Measurements from ENCODE around the gene SOWAHB. TPM values are rescaled to one million over a fixed set of nuclear protein-coding genes. Genes with fewer than 3 reads are reported as not detected.
"Not testable (repeated sequence)": the region's sequence is repeated elsewhere in the genome, so short reads cannot be mapped to it uniquely, and the experiment has no call there.

The SOWAHB gene
- total and polyA plus RNA-seq, 11 donors: 0.07 to 0.21 TPM; not detected in 9

- Histone ChIP-seq H3K27ac (no peak overlapping the region), H3K36me3 (no peaks in the 10 kb centered on the region), H3K4me1 (no peaks in the 10 kb centered on the region), H3K27me3 (peaks cover 0 to 5% (median 0%) of the 10 kb centered on the region in 9 donors), H3K4me3 (no peak overlapping the region), H3K9me3 (no peaks in the 10 kb centered on the region)
- intact Hi-C loops (cut with DNase I): no loop called here
- DNase-seq: no peak
- no peak for TF ChIP-seq POLR2A (IDR thresholded peaks at IDR 0.05)
- TF ChIP-seq CTCF (IDR thresholded peaks at IDR 0.05): no peak
- WGBS, 4 donors: 90 to 95% (median 91%) methylated on average over 2 of the region's 2 CpGs
- no peak for ATAC-seq
These were observed 15.3 kb downstream of the SOWAHB start for GRCh38 chr4:76882630-76883029.

- 24 to 85% (median 65%) methylated on average over 1 of the region's 1 CpG for WGBS, 4 donors
- ATAC-seq (no peak), DNase-seq (no peak)
- H3K27ac ChIP-seq: no peak overlapping the region
- intact Hi-C loops (cut with DNase I): no loop called here
- H3K36me3 ChIP-seq: no peaks in the 10 kb centered on the region
- no peak overlapping the region for H3K4me3 ChIP-seq
- H3K4me1 ChIP-seq: no peaks in the 10 kb centered on the region
- TF ChIP-seq CTCF (IDR thresholded peaks at IDR 0.05): no peak
- TF ChIP-seq POLR2A (IDR thresholded peaks at IDR 0.05): no peak
- no peaks in the 10 kb centered on the region for H3K9me3 ChIP-seq
- H3K27me3 ChIP-seq: peaks cover 0 to 5% (median 0%) of the 10 kb centered on the region in 9 donors
These were observed 16.6 kb downstream of the SOWAHB start for GRCh38 chr4:76881375-76881774.

- Histone ChIP-seq H3K4me3 (no peak overlapping the region), H3K9me3 (no peaks in the 10 kb centered on the region), H3K36me3 (no peaks in the 10 kb centered on the region), H3K27me3 (peaks cover 0 to 5% (median 0%) of the 10 kb centered on the region in 9 donors), H3K27ac (no peak overlapping the region), H3K4me1 (no peaks in the 10 kb centered on the region)
- no peak for TF ChIP-seq CTCF (IDR thresholded peaks at IDR 0.05)
- no peak for TF ChIP-seq POLR2A (IDR thresholded peaks at IDR 0.05)
- WGBS, 4 donors: 79 to 96% (median 90%) methylated on average over 2 to 3 of the region's 3 CpGs
- ATAC-seq: no peak
- no peak for DNase-seq
- intact Hi-C loops (cut with DNase I): no loop called here
These were observed 18.1 kb downstream of the SOWAHB start for GRCh38 chr4:76879731-76880364.

GRCh38 chr4:76878641-76879165, 19.2 kb downstream of the SOWAHB start:
- H3K27ac ChIP-seq; ATAC-seq; H3K9me3 ChIP-seq; H3K4me3 ChIP-seq; H3K27me3 ChIP-seq; DNase-seq; intact Hi-C loops (cut with DNase I); H3K36me3 ChIP-seq; H3K4me1 ChIP-seq: not testable (repeated sequence)
- WGBS, 4 donors: 54 to 80% (median 68%) methylated on average over 3 of the region's 3 CpGs

- intact Hi-C loops (cut with DNase I): no loop called here
- TF ChIP-seq POLR2A (IDR thresholded peaks at IDR 0.05) (no peak), CTCF (IDR thresholded peaks at IDR 0.05) (no peak)
- ATAC-seq (no peak), DNase-seq (no peak)
- Histone ChIP-seq H3K27ac (no peak overlapping the region), H3K36me3 (no peaks in the 10 kb centered on the region), H3K27me3 (peaks cover 0 to 4% (median 0%) of the 10 kb centered on the region in 9 donors), H3K4me3 (no peak overlapping the region), H3K4me1 (no peaks in the 10 kb centered on the region), H3K9me3 (no peaks in the 10 kb centered on the region)
- WGBS, 4 donors: 76 to 91% (median 81%) methylated on average over 4 of the region's 4 CpGs
These were observed 23.8 kb downstream of the SOWAHB start for GRCh38 chr4:76874176-76874575.
